Fibroblast of lung (primary cell): ENCODE measurements around the gene PDE9A. TPM values are rescaled to one million over a fixed set of nuclear protein-coding genes. Genes with fewer than 3 reads are reported as not detected.

Source experiments
- DNase-seq, 2 donors: peaks; one replicate each; pipeline versions ENCODE4 v3.0.0 to v3.0.0-alpha.2; 2010; ENCODE audit warnings: low read depth in 2 of 2
- H2AFZ ChIP-seq: 2 replicates; pipeline ENCODE4 v1.5.1; 2012; ENCODE audit warnings: low read length, control low read depth, inconsistent platforms
- H3K27ac ChIP-seq: 2 replicates; pipeline ENCODE4 v1.5.1; 2011; ENCODE audit warnings: low read length, control low read depth; ENCODE audit not compliant: insufficient read depth
- H3K27me3 ChIP-seq: 2 replicates; pipeline ENCODE4 v1.5.1; 2011; ENCODE audit warnings: mild to moderate bottlenecking, low read length; ENCODE audit not compliant: control insufficient read depth, insufficient read depth
- H3K36me3 ChIP-seq: 2 replicates; pipeline ENCODE4 v1.5.1; 2011; ENCODE audit warnings: low read length; ENCODE audit not compliant: control insufficient read depth, insufficient read depth
- H3K4me1 ChIP-seq: 2 replicates; pipeline ENCODE4 v1.5.1; 2011; ENCODE audit warnings: low read length; ENCODE audit not compliant: control insufficient read depth, insufficient read depth; ENCODE audit errors: extremely low read depth
- H3K4me2 ChIP-seq: 2 replicates; pipeline ENCODE4 v1.5.1; 2011; ENCODE audit warnings: low read length, control low read depth; ENCODE audit not compliant: insufficient read depth; ENCODE audit errors: extremely low read depth
- H3K4me3 ChIP-seq, 4 experiments: fragments of 200-600 bp in 1 of 4; sonication (generic) in 1 of 4; replicated peaks in 1 of 4; 2 replicates each; pipeline ENCODE4 v1.5.1; 2011 to 2016; ENCODE audit warnings: low read length in 4 of 4, low read depth in 3 of 4, mild to moderate bottlenecking in 3 of 4, control low read depth in 2 of 4, inconsistent platforms in 1 of 4, mixed read lengths in 1 of 4; ENCODE audit not compliant: insufficient read depth in 1 of 4; ENCODE audit errors: control extremely low read depth in 1 of 4
- H3K79me2 ChIP-seq: 2 replicates; pipeline ENCODE4 v1.5.1; 2012; ENCODE audit warnings: mild to moderate bottlenecking, low read length, inconsistent platforms; ENCODE audit not compliant: control insufficient read depth, insufficient read depth
- H3K9ac ChIP-seq: 2 replicates; pipeline ENCODE4 v1.5.1; 2011; ENCODE audit warnings: mild to moderate bottlenecking, low read length, control low read depth; ENCODE audit not compliant: insufficient read depth
- H3K9me3 ChIP-seq: 2 replicates; pipeline ENCODE4 v1.5.1; 2012; ENCODE audit warnings: low read depth, low read length; ENCODE audit not compliant: control insufficient read depth, insufficient read depth
- H4K20me1 ChIP-seq: 2 replicates; pipeline ENCODE4 v1.5.1; 2011; ENCODE audit warnings: low read length; ENCODE audit not compliant: control insufficient read depth, insufficient read depth; ENCODE audit errors: extremely low read depth
- CTCF ChIP-seq, 2 donors: IDR thresholded peaks in 1 of 2; conservative IDR thresholded peaks in 1 of 2; 1 replicate in 1 of 2; 2 replicates in 1 of 2; pipeline ENCODE4 v1.5.1; 2011 to 2012; ENCODE audit warnings: low read length in 2 of 2, control low read depth in 1 of 2, inconsistent platforms in 1 of 2, low read depth in 1 of 2, mild to moderate bottlenecking in 1 of 2
- EZH2 ChIP-seq: IDR thresholded peaks from 2 replicates; pipeline ENCODE4 v1.5.1; 2012; ENCODE audit warnings: low read length, control low read depth, mild to moderate bottlenecking; ENCODE audit errors: missing control alignments
- polyA plus RNA-seq, 2 donors: library from polyadenylated mRNA; depleted of rRNA in 1 of 2; stranded (reverse) in 1 of 2; unstranded in 1 of 2; fragments of >200 nt; gene quantifications; 2 replicates each; pipeline ENCODE4 v1.2.1, GENCODE V29; 2011 to 2012; ENCODE audit warnings: missing spikeins in 1 of 2
- total RNA-seq: library from RNA; depleted of rRNA; stranded (reverse); fragments of >200 nt; gene quantifications from 2 replicates; pipeline ENCODE4 v1.2.1, GENCODE V29; 2014

The PDE9A gene
- total and polyA plus RNA-seq, 2 donors (not counting 1 experiment from before 2014, with no cell fraction given), result 1.8 to 4.4 TPM

GRCh38 chr21:42769820-42770716 lies 116.6 kb downstream of the PDE9A start:
- TF ChIP-seq EZH2, result no peak
- TF ChIP-seq CTCF (conservative IDR thresholded peaks at IDR 0.05 in 1 of 2, IDR thresholded peaks at IDR 0.05 in 1 of 2; ENCODE audit: low read depth in 1 of 2, low read length in 2 of 2), result no peak

GRCh38 chr21:42770717-42771502 lies 117.5 kb downstream of the PDE9A start:
- no peak overlapping the region for H3K4me2 ChIP-seq
- no peak for DNase-seq
- H3K9me3 ChIP-seq, result no peaks in the 10 kb centered on the region
- TF ChIP-seq CTCF (conservative IDR thresholded peaks at IDR 0.05 in 1 of 2, IDR thresholded peaks at IDR 0.05 in 1 of 2; ENCODE audit: low read depth in 1 of 2, low read length in 2 of 2), result no peak
- TF ChIP-seq EZH2, result no peak
- H3K9ac ChIP-seq, result no peak overlapping the region
- H3K27me3 ChIP-seq, result no peaks in the 10 kb centered on the region
- H3K4me1 ChIP-seq, result no peaks in the 10 kb centered on the region
- no peaks in the 10 kb centered on the region for H3K36me3 ChIP-seq
- no peak overlapping the region for H3K4me3 ChIP-seq
- no peak overlapping the region for H3K27ac ChIP-seq
- no peaks in the 10 kb centered on the region for H3K79me2 ChIP-seq
- no peaks in the 10 kb centered on the region for H4K20me1 ChIP-seq
- H2AFZ ChIP-seq, result no peak overlapping the region

More at GRCh38 chr21:42769820-42770716, 116.6 kb downstream of the PDE9A start:
- H3K9me3 ChIP-seq, result no peaks in the 10 kb centered on the region
- no peaks in the 10 kb centered on the region for H3K36me3 ChIP-seq
- no peak overlapping the region for H3K4me3 ChIP-seq
- no peak overlapping the region for H3K9ac ChIP-seq
- H3K27me3 ChIP-seq, result no peaks in the 10 kb centered on the region
- H2AFZ ChIP-seq, result no peak overlapping the region
- H4K20me1 ChIP-seq, result no peaks in the 10 kb centered on the region
- DNase-seq, result no peak
- H3K4me2 ChIP-seq, result no peak overlapping the region
- no peaks in the 10 kb centered on the region for H3K4me1 ChIP-seq
- H3K27ac ChIP-seq, result no peak overlapping the region
- H3K79me2 ChIP-seq, result no peaks in the 10 kb centered on the region

GRCh38 chr21:42771503-42771805 lies 118.0 kb downstream of the PDE9A start:
- Histone ChIP-seq H3K4me1 (no peaks in the 10 kb centered on the region), H3K9ac (no peak overlapping the region), H3K27ac (no peak overlapping the region), H3K27me3 (no peaks in the 10 kb centered on the region), H3K9me3 (no peaks in the 10 kb centered on the region), H2AFZ (no peak overlapping the region), H3K4me3 (no peak overlapping the region), H4K20me1 (no peaks in the 10 kb centered on the region), H3K36me3 (no peaks in the 10 kb centered on the region), H3K4me2 (no peak overlapping the region), H3K79me2 (no peaks in the 10 kb centered on the region)
- DNase-seq, result no peak
- TF ChIP-seq CTCF (conservative IDR thresholded peaks at IDR 0.05 in 1 of 2, IDR thresholded peaks at IDR 0.05 in 1 of 2; ENCODE audit: low read depth in 1 of 2, low read length in 2 of 2), result no peak
- TF ChIP-seq EZH2, result no peak
